Stimulated activated CD8-positive, alpha-beta memory T cell treated with anti-CD3 and anti-CD28 coated beads, Interleukin-12 subunit alpha, Interleukin-12 subunit beta, amount 100 ng/mL, for 24 hours (primary cell): Measurements from ENCODE around the gene TPPP.
"Not testable (repeated sequence)": the region's sequence is repeated elsewhere in the genome, so short reads cannot be mapped to it uniquely, and the experiment has no call there.

Experiments used
- DNase-seq: peaks from one replicate; pipeline ENCODE4 v3.0.0-alpha.2; 2020; ENCODE audit errors: extremely low read depth

The TPPP gene

DNA sequence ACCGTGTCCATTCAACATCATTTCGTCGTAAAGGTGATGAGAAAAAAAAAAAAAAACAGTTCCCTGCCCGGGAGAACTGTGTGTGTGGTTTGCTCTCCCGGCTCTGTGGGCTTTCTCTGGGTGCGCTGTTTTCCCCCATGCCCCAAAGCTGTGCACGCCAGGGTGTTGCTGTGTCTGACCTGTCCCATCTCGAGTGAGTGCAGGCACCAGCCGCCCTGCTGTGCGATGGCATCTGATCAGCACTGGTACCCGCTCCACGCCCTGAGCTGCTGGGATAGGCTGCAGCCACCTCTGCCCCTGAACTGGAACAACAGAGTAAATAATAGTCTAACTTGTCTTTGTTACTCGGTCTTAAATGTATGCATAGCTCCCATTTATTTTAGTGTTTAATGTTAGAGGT, 47.7 kb downstream of the TPPP start:
- no peak for DNase-seq

- no peak for DNase-seq
Measured at GRCh38 chr5:644971-645370, 48.2 kb downstream of the TPPP start.

DNA sequence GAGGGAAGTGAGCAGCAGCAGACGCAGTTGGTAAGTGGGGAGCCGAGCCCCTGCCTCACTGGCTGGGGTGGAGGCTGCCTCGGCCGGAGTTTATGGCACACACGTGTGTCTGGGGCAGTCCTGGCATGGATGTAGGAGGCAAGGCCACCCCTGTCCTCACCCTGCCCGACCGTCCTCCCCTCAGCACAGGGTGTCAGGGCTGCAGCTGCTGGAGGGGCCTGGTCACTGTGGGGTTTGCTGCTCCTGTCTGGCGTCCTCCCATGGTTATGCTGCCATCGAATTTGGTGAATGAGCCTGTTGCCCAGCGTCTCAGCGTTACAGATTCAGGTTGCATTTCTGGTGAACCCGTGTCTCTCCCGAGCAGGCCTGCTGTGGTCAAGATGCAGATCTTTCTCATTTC, 48.6 kb downstream of the TPPP start:
- no peak for DNase-seq

DNA sequence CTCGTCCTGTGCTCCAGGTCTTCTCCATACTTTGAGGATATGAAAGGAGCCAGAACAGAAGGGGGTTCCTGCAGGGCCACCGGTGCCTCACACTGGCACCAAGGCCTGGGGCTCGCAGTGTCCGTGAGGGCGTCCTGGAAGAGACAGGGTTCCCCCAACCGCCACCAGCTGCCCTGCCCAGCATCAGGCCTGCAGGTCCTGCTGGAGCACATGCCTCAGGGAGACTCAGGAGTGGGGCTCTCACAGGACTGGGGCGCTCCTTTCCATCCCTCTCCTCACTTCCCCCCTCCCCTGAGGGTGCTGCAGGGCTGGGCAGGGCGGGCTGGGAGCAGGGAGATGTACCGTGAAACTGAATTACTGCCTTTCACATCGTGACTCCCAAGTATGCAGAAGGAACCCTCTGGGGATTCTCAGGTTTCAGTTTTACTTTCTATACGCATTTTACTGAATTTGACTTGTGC, 49.3 kb downstream of the TPPP start:
- DNase-seq: no peak

- no peak for DNase-seq
Measured at GRCh38 chr5:643351-643801, 49.8 kb downstream of the TPPP start.

DNA sequence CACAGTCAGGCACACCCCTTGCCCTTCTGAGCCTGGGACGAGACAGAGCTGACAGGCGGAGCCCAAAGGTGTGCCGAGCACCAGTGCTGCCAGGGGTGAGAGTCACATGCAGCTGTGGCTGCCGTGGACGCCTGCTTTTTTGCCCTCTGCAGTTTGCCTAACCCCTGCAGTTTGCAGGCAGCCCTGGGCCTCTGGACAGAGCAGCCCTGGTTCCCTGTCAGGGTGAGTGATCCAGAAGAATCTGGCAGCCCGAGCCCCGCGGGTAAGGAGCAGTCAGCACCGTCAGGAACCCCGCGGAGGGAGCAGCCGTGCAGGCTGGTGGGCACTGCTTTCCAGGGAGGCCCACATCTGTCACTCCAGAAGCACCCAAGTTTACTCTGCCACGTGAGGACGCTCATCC, 50.7 kb downstream of the TPPP start:
- no peak for DNase-seq

DNA sequence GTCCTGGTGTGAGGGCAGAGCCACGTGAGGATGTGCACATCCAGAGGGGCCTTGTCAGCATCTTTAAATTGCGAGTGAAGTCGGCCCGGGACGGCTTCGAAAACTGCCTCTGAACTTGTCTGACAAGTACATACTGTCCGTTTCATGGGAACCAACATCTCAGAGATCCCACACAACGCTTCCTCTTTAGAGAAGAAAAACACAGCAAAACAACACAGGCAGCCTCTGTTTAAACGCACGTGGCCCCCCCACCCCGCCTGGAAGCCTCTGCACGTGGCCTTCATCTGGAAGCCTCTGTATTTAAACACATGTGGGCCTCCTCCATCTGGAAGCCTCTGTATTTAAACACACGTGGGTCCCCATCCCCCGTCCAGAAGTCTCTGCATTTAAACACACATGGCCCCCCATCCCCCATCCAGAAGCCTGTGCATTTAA, 51.8 kb downstream of the TPPP start:
- no peak for DNase-seq

DNA sequence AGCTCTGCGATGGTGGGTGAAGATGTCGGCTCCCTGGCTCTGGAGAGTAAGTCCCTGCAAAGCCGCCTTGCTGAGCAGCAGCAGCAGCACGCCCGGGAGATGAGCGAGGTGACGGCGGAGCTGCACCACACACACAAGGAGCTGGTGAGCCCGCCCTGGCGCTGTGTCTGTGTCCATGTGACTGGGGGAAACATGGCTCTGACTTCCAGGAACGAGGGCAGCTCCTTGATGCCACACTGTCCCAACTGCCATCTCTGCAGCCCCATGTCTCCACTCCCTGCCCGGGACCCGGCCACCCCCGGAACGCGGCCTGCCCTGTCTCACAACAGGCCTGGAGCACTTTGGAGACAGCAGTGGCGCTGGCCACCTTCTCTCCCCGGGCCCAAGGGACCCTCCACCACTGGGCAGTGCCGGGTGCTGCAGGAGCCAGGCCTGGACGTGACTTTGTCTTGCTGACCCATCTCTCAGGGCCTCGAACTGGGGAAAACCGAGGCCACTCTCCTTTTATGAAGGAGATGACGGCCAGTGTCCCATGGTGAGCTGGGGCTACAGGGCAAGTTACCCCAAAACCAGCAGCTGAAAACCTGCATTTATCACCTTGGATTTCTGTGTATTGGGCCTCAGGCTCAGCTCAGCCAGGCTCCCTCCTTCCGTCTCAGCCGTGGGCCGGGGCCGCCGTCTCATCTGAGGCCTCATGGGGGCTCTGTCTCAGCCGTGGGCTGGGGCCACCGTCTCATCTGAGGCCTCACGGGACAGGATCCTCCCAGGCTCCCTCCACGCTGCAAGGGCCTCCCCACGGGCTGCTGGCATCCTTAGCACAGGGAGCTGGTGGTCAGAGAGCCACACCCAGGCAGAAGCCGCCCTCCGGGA, 52.5 kb downstream of the TPPP start:
- no peak for DNase-seq

DNA sequence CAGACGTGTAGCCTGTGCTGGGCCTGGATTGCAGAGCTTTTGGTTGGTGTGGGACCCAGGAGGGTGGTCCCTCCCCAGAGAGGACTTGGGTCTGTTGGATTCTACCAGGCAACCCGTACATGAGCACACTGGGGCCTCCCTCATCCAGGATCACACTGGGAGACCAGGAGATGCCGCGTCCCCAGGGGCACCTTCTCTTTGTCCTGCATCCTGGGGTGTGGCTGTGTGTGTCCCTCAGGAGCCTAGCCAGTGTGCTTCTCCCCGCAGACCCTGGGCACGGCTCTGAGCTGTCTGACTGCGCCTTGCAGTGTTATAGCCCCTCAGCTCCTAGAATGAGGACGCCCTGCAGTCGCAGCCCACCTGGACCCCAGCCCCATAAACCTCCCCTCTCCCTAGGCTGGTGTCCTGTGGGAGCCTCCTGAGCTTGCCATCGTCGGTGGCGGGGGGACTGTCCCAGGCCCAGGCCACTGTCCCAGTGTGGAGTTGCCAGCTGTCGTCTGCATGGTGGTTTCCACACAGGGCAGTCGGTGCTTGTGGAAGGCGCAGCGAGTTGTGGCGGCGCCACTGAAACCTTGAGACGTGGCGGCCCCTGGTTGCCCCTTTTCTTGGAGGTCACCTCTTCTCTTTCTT, 53.5 kb downstream of the TPPP start:
- DNase-seq: no peak

DNA sequence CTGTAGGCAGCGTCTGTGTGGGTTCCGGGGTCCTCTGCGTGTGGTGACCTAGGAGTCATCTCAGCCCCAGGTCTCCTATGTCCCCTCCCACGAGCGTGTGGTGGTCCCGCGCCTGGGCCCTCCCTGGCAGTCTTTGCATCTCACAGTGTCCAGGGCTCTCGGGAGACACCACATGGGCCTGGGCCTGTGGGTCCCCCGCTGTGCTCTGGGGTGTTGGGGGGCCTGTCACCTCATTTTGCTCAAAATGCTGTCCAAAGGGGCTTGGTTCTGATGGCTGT, 54.0 kb downstream of the TPPP start:
- DNase-seq: no peak

DNA sequence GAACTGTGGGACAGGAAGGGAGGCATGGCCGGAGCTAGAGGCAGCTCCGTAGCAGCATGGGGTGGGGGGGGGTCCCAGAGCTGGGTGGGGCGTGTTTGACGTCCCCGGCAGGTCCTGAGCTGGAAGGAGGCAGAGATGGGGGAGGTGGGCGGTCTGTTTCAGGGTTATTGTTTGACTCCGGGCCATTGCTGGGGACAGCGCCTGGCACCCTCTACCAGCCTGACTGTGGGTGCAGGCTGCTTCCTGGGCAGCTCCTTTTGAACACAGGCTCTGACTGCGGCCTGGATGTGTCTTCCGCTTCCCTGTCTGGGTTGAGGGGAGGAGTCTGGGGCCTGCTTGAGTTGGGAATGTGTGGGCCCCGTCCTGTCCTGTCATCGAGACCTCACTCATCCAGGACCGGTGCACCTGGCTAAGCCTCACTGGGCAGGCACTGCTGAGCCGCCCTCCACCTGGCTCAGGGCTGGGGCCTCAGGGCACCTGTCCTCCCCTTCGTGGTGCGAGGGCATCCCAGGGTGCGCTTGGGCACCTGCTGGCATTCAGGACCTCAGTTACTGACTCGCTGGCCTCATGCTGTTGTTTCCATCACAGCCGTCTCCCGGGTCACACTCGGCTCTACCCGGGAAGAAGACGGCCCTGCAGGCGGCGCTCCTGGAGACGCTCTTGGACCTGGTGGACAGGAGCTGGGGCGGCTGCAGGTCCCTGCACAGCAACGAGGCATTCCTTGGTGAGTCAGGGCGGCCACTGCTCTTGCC, 54.5 kb downstream of the TPPP start:
- no peak for DNase-seq

DNA sequence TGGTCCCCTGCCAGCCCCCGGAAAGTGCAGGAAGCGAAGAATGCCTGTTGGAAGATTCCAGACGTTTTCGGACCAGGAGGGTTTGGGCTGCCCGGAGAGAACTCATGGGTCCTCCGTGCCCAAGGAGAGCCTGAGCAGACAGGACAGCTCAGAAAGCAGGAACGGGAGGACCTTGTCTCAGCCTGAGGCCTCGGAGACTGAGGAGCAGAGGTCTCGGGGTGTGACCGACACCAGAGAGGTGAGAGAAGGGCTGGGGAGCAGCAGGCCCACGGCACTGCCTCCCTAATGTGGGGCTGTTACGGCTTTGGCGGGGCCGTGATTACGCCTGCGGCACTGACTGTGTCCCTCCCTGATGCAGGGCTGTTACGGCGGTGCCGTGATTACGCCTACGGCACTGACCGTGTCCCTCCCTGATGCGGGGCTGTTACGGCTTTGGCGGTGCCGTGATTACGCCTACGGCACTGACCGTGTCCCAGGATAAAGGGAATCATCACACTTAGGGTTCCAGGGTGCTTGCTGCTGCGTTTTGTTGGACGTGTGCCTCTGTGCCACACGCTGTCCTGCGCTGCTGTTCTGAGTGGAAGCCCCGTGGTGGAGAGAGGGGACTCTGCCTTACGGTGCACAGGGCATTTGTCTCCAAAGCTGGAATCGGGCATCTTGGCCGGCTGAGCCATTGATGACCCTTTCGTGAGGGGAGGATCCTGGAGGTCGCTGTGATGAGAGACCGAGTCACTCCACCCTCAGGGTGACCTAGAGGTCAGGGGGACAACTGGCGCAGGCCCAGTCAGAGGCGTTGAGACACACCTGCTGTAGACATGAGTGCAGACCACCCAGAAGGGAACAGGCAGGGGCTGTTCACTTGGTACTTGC, 55.3 kb downstream of the TPPP start:
- DNase-seq: no peak

GRCh38 chr5:636951-637350, 56.2 kb downstream of the TPPP start:
- DNase-seq: no peak

GRCh38 chr5:635306-636055, 57.7 kb downstream of the TPPP start:
- DNase-seq: no peak

DNA sequence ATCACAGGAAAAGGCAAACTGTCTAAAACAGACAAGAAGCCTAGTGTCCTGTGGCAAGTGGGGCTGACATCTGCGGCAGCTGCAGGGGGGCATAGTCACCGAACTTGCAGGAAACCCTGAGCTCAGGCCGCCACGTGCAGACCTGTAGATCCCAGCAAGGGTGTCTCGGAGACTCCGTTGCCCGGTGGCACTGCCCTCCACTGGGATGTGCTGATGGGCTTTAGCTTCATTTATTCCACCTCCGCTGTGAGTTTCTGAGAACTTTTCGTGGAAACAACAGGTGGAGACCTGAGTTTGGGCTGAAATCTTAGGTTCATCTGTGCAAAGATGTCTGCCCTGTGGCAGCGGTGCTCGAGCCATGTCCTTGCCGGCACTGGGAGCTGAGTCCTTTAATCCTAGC, 59.0 kb downstream of the TPPP start:
- no peak for DNase-seq

GRCh38 chr5:633501-633955, 59.6 kb downstream of the TPPP start:
- no peak for DNase-seq

DNA sequence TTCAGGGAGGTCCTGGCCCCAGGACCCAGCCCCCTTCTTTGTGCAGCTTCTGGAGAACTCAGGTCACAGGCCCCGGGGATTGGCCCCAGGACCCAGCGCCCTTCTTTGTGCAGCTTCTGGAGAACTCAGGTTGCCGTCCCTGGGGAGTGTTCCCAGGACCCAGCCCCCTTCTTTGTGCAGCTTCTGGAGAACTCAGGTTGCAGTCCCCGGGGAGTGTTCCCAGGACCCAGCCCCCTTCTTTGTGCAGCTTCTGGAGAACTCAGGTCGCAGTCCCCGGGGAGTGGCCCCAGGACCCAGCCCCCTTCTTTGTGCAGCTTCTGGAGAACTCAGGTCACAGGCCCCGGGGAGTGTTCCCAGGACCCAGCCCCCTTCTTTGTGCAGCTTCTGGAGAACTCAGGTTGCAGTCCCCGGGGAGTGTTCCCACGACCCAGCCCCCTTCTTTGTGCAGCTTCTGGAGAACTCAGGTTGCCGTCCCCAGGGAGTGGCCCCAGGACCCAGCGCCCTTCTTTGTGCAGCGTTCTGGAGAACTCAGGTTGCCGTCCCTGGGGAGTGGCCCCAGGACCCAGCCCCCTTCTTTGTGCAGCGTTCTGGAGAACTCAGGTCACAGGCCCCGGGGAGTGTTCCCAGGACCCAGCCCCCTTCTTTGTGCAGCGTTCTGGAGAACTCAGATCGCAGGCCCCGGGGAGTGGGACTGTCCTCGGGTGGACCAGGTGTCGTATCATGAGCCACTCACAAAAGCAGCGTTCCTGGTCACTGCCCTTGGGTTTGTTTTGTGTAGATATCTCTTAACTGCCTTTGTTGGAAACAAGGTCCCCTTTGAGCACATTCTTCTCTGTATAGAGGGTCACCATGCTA, 64.6 kb downstream of the TPPP start:
- not testable (repeated sequence) for DNase-seq

GRCh38 chr5:627840-628239, 65.3 kb downstream of the TPPP start:
- no peak for DNase-seq

GRCh38 chr5:626850-627249, 66.3 kb downstream of the TPPP start:
- no peak for DNase-seq

DNA sequence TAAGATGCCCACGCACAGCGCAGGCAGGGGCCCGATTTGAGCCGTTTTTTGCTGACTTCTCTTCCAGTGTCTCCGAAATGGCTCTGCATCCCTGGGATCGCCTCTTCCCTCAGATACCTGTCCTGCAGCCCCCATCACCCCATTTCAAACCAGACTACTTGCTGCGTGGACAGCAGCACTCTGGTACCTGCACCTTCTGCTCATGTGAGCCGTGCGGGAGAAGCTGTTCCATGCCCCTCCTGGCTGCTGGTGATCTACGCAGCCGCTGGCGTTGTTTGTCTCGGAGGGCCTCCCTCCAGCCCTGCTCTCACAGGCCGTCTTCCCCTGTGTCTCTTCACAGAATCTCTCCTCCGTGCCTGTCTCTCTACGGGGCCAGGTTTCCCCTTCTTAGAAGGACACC, 67.6 kb downstream of the TPPP start:
- no peak for DNase-seq
